SK-N-SH (cell line): ENCODE measurements around the gene HS3ST4. TPM values are rescaled to one million over a fixed set of nuclear protein-coding genes. Genes with fewer than 3 reads are reported as not detected.
"Not testable (repeated sequence)": the region's sequence is repeated elsewhere in the genome, so short reads cannot be mapped to it uniquely, and the experiment has no call there.

Experiments used
- CTCF ChIA-PET: fragments of 300-600, 350-600 bp; formaldehyde crosslinking; extraction: SDS; loops from one replicate; lab custom pipeline; 2021; lab: Yijun Ruan, JAX
- POLR2A ChIA-PET: fragments of 350-600 bp; sonication (Branson Sonifier 250); formaldehyde crosslinking; extraction: SDS; loops from one replicate; lab custom pipeline; 2020; ENCODE audit warnings: antibody characterized with exemption, inconsistent platforms; lab: Yijun Ruan, JAX
- DNase-seq: peaks from one replicate; pipeline ENCODE4 v3.0.0; 2012
- H2AFZ ChIP-seq: fragments of 200-600 bp; sonication (generic); 2 replicates; pipeline ENCODE4 v1.8.1; 2016; ENCODE audit warnings: antibody characterized with exemption, mild to moderate bottlenecking, low read depth
- H3F3A ChIP-seq: fragments of 200-600 bp; sonication (generic); replicated peaks from 2 replicates; pipeline ENCODE3; 2016; ENCODE audit warnings: antibody characterized with exemption, mild to moderate bottlenecking; ENCODE audit not compliant: insufficient read depth
- H3K27ac ChIP-seq, 2 experiments: fragments of 200-500 bp in 1 of 2; fragments of 200-600 bp in 1 of 2; sonication (Bioruptor generic) in 1 of 2; sonication (generic), shearing (Covaris generic) in 1 of 2; 2 replicates each; pipeline versions ENCODE4 v1.5.1 to v1.6.1; 2014 to 2016; ENCODE audit warnings: low read depth in 2 of 2, inconsistent platforms in 1 of 2, low read length in 1 of 2, mild to moderate bottlenecking in 1 of 2, mixed read lengths in 1 of 2
- H3K27me3 ChIP-seq: fragments of 200-600 bp; sonication (generic), shearing (Covaris generic); 2 replicates; pipeline ENCODE4 v1.6.1; 2016; ENCODE audit warnings: mixed run types; ENCODE audit not compliant: insufficient read depth
- H3K36me3 ChIP-seq, 2 experiments: fragments of 200-500 bp in 1 of 2; fragments of 200-600 bp in 1 of 2; sonication (Bioruptor generic) in 1 of 2; sonication (generic) in 1 of 2; replicated peaks in 1 of 2; 2 replicates each; pipeline versions ENCODE3 to v1.5.1; 2014 to 2016; ENCODE audit warnings: low read length in 1 of 2, mild to moderate bottlenecking in 1 of 2; ENCODE audit not compliant: insufficient read depth in 2 of 2, control insufficient read depth in 1 of 2
- H3K4me1 ChIP-seq, 2 experiments: fragments of 200-500 bp in 1 of 2; fragments of 200-600 bp in 1 of 2; sonication (Bioruptor generic) in 1 of 2; sonication (generic), shearing (Covaris generic) in 1 of 2; 2 replicates each; pipeline versions ENCODE4 v1.5.1 to v1.6.1; 2014 to 2016; ENCODE audit warnings: low read depth in 1 of 2, low read length in 1 of 2, mixed run types in 1 of 2; ENCODE audit not compliant: insufficient read depth in 2 of 2, control insufficient read depth in 1 of 2
- H3K4me2 ChIP-seq: fragments of 200-600 bp; sonication (generic), shearing (Covaris generic); 2 replicates; pipeline ENCODE4 v1.6.1; 2017; ENCODE audit warnings: mixed run types
- H3K4me3 ChIP-seq, 2 experiments: fragments of 200-500 bp in 1 of 2; fragments of 200-600 bp in 1 of 2; sonication (Bioruptor generic) in 1 of 2; sonication (generic), shearing (Covaris generic) in 1 of 2; 2 replicates each; pipeline versions ENCODE4 v1.5.1 to v1.8.1; 2014 to 2016; ENCODE audit warnings: low read depth in 2 of 2, inconsistent platforms in 1 of 2, low read length in 1 of 2, mild to moderate bottlenecking in 1 of 2, mixed read lengths in 1 of 2, moderate library complexity in 1 of 2
- H3K79me2 ChIP-seq: fragments of 200-600 bp; sonication (generic); 2 replicates; pipeline ENCODE4 v1.8.1; 2017; ENCODE audit warnings: mild to moderate bottlenecking; ENCODE audit not compliant: insufficient read depth
- H3K9ac ChIP-seq: fragments of 200-600 bp; sonication (generic); 2 replicates; pipeline ENCODE4 v1.6.1; 2017; ENCODE audit warnings: mixed run types
- H3K9me2 ChIP-seq: fragments of 200-600 bp; sonication (generic); 2 replicates; pipeline ENCODE4 v1.6.1; 2017; ENCODE audit warnings: mixed run types
- H3K9me3 ChIP-seq: fragments of 200-600 bp; sonication (generic); 2 replicates; pipeline ENCODE4 v1.6.1; 2017; ENCODE audit warnings: mixed run types, mild to moderate bottlenecking, moderate library complexity
- H4K20me1 ChIP-seq: fragments of 200-600 bp; sonication (generic); 2 replicates; pipeline ENCODE4 v1.6.1; 2017; ENCODE audit warnings: mild to moderate bottlenecking, mixed run types; ENCODE audit not compliant: insufficient read depth
- FOSL2 ChIP-seq: IDR thresholded peaks from 2 replicates; pipeline ENCODE4 v1.4.0; 2012; ENCODE audit warnings: low read depth, mild to moderate bottlenecking, moderate library complexity, borderline replicate concordance
- FOXJ3 ChIP-seq: sonication (generic); formaldehyde crosslinking; IDR thresholded peaks from 2 replicates; pipeline ENCODE4 v1.5.1; 2020; ENCODE audit warnings: mild to moderate bottlenecking, missing genetic modification reagents
- POLR2AphosphoS5 ChIP-seq: IDR thresholded peaks from 2 replicates; pipeline ENCODE4 v1.6.1; 2012; ENCODE audit warnings: low read depth, low read length
- RAD21 ChIP-seq: IDR thresholded peaks from 2 replicates; pipeline ENCODE4 v1.6.1; 2012; ENCODE audit warnings: mild to moderate bottlenecking, low read length
- RCOR1 ChIP-seq: fragments of 150-350 bp; IDR thresholded peaks from 2 replicates; pipeline ENCODE4 v1.6.1; 2017; ENCODE audit warnings: antibody characterized with exemption, low read length
- RFX5 ChIP-seq: IDR thresholded peaks from 2 replicates; pipeline ENCODE4 v1.6.1; 2012; ENCODE audit warnings: mild to moderate bottlenecking, improper control_type of control experiment, low read length
- RXRA ChIP-seq: IDR thresholded peaks from 2 replicates; pipeline ENCODE4 v1.4.0; 2012; ENCODE audit warnings: low read depth, mild to moderate bottlenecking, borderline replicate concordance
- SIN3A ChIP-seq: IDR thresholded peaks from 2 replicates; pipeline ENCODE4 v1.6.1; 2012; ENCODE audit warnings: low read depth, mild to moderate bottlenecking, low read length, moderate library complexity, borderline replicate concordance
- TCF12 ChIP-seq: IDR thresholded peaks from 2 replicates; pipeline ENCODE4 v1.4.0; 2012
- whole genome bisulfite sequencing: methylation state at CpG from one replicate; pipeline ENCODE4 v1.1.6; 2017; ENCODE audit warnings: low lambda C conversion rate; 5-methylcytosine and 5-hydroxymethylcytosine counted together
- polyA plus RNA-seq, 3 experiments: library from polyadenylated mRNA; depleted of rRNA; stranded (reverse); fragments of >200 nt; gene quantifications; 2 replicates each; pipeline ENCODE4 v1.2.3, GENCODE V29; 2012
- TF ChIP-seq, protein P1 (sequence below): fragments of 150-350 bp; IDR thresholded peaks from 2 replicates; pipeline ENCODE4 v1.6.1; 2016; ENCODE audit warnings: mild to moderate bottlenecking, low read depth, low read length
- TF ChIP-seq, protein P2 (sequence below): fragments of 150-350 bp; IDR thresholded peaks from 2 replicates; pipeline ENCODE4 v1.6.1; 2017; ENCODE audit warnings: antibody characterized with exemption, low read length, low read depth, borderline replicate concordance

Gene HS3ST4
- polyA plus RNA-seq, 1 of the 3 experiments (the other 2 are of a cell fraction), result not detected

DNA sequence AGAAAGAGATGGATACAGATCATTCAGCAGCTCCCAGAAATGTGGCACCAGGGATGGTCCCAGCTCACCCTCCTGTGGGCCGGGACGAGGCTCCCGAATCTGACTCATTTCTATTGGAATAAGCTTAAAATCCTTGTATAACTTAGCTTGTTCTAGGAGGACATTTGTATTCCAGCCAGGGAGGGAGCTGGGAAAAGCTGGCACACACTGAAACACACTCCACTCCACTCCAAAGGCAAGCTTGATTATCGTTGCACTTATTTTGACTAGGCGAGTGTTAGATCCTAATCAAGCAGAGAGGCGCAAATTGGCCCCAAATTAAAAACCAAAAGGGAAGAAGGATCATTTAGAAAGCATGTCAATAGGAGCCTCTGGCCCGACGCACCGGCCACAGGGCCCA is 339.5 kb downstream of the HS3ST4 start:
- H2AFZ ChIP-seq, result no peak overlapping the region
- no peaks in the 10 kb centered on the region for H3K9me3 ChIP-seq
- H3K4me3 ChIP-seq, result no peak overlapping the region
- under 1% methylated on average over 9 of the region's 9 CpGs for WGBS
- ChIA-PET CTCF (no interaction called here), POLR2A (no interaction called here)
- no peak overlapping the region for H3K4me2 ChIP-seq
- no peak overlapping the region for H3K9ac ChIP-seq
- H3K4me1 ChIP-seq, result no peaks in the 10 kb centered on the region
- no peaks in the 10 kb centered on the region for H4K20me1 ChIP-seq
- no peak overlapping the region for H3K27ac ChIP-seq
- H3K9me2 ChIP-seq, result no peaks in the 10 kb centered on the region
- no peaks in the 10 kb centered on the region for H3F3A ChIP-seq
- H3K79me2 ChIP-seq, result no peaks in the 10 kb centered on the region
- TF ChIP-seq RAD21 (no peak), RXRA (no peak), FOSL2 (no peak), FOXJ3 (CRISPR knock-in tag) (no peak)
- TF ChIP-seq, protein P1, sequence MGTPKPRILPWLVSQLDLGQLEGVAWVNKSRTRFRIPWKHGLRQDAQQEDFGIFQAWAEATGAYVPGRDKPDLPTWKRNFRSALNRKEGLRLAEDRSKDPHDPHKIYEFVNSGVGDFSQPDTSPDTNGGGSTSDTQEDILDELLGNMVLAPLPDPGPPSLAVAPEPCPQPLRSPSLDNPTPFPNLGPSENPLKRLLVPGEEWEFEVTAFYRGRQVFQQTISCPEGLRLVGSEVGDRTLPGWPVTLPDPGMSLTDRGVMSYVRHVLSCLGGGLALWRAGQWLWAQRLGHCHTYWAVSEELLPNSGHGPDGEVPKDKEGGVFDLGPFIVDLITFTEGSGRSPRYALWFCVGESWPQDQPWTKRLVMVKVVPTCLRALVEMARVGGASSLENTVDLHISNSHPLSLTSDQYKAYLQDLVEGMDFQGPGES, result no peak
- no peaks in the 10 kb centered on the region for H3K36me3 ChIP-seq
- DNase-seq, result no peak
- no peaks in the 10 kb centered on the region for H3K27me3 ChIP-seq

DNA sequence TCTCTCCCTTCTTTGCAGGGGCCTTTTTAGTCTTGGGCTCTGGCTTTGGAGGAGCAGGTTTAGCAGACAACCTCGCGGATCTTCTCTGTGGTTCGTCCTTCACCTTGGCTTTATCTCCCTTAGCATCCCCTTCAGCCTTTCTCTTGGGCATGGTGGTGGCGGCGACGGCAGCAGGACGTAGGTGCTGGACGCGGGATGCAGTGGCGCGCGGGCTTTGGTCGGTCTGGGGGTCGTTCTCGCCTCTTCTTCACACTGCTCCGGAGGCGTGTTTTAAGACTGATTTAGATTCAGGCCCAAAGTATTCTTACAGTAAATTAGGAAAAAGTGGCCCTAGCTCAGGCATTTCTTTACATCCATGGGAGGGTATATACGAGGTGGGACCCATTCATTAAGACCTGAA is 340.9 kb downstream of the HS3ST4 start:
- H3K79me2 ChIP-seq, H3K4me3 ChIP-seq, H3K4me2 ChIP-seq, H3K4me1 ChIP-seq, H3K9ac ChIP-seq, H3K9me3 ChIP-seq, H3K27me3 ChIP-seq, H2AFZ ChIP-seq, H3K9me2 ChIP-seq, CTCF ChIA-PET, H3K27ac ChIP-seq, POLR2A ChIA-PET, DNase-seq, H3K36me3 ChIP-seq, H3F3A ChIP-seq, H4K20me1 ChIP-seq: not testable (repeated sequence)
- 25% methylated on average over 18 of the region's 18 CpGs for WGBS

DNA sequence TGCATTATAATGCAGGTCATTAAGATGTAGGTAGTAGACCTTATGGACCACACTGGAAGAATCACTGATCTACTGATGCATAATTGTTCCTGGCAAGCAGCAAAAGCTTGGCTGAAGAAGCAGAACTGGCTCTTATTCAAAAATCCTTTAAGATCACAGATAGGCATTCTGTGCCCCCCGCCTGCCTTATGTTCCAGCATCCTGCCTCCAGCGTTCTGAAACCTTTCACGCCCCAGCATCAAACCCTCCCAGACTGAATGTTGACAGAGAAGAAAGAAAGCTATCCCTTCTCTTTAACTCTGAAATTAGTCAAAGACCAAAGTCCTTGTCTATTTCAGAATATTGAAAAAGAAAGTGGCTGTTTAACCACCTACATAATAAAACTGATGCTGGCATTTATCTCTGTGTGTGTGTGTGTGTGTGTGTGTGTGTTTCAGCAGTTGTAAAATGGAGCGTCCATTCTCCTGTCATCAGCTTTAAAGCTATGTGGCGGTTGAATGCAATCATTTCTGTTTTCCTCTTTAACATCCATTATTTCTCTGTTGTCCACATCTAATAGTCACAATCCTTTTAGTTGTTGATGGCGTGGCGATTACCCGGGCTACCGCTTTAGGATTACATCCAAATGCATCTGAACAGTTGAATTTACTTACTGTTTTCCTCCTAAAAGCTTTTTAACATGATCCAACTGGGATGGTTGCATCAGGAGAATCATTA is 350.4 kb downstream of the HS3ST4 start:
- CTCF ChIA-PET, result no interaction called here
- no peak for DNase-seq
- Histone ChIP-seq H2AFZ (no peak overlapping the region), H3K4me2 (no peak overlapping the region), H3K36me3 (no peaks in the 10 kb centered on the region), H3K4me1 (no peaks in the 10 kb centered on the region), H3K9ac (no peak overlapping the region)
- no peak for TF ChIP-seq POLR2AphosphoS5
- TF ChIP-seq, protein P2, sequence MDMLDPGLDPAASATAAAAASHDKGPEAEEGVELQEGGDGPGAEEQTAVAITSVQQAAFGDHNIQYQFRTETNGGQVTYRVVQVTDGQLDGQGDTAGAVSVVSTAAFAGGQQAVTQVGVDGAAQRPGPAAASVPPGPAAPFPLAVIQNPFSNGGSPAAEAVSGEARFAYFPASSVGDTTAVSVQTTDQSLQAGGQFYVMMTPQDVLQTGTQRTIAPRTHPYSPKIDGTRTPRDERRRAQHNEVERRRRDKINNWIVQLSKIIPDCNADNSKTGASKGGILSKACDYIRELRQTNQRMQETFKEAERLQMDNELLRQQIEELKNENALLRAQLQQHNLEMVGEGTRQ, result no peak
- no peak for TF ChIP-seq RAD21
- no peak for TF ChIP-seq SIN3A
- TF ChIP-seq TCF12, result no peak
- TF ChIP-seq RCOR1, result no peak
- TF ChIP-seq, protein P1, result no peak
- TF ChIP-seq RFX5, result no peak
- TF ChIP-seq, all 33 proteins: peak for 0
- Histone ChIP-seq H3K9me2 (no peaks in the 10 kb centered on the region), H4K20me1 (no peaks in the 10 kb centered on the region), H3K27me3 (no peaks in the 10 kb centered on the region), H3K79me2 (no peaks in the 10 kb centered on the region), H3K9me3 (no peaks in the 10 kb centered on the region), H3K4me3 (no peak overlapping the region), H3K27ac (no peak overlapping the region), H3F3A (no peaks in the 10 kb centered on the region)
- POLR2A ChIA-PET, result no interaction called here
- 7% methylated on average over 9 of the region's 9 CpGs for WGBS
